Mesendoderm (in vitro differentiated cells): ENCODE measurements around the gene CYB561D2.

Experiments used
- DNase-seq: peaks from one replicate; pipeline ENCODE4 v3.0.0; 2013
- H2AK5ac ChIP-seq: 2 replicates; pipeline ENCODE4 v1.6.1; 2013; ENCODE audit warnings: low read length, inconsistent platforms
- H2BK120ac ChIP-seq: 2 replicates; pipeline ENCODE4 v1.6.1; 2013; ENCODE audit warnings: low read depth, mild to moderate bottlenecking, low read length, moderate library complexity, mixed read lengths
- H2BK15ac ChIP-seq: replicated peaks from 2 replicates; pipeline ENCODE4 v1.6.1; 2013; ENCODE audit warnings: low read depth, mild to moderate bottlenecking, moderate library complexity
- H2BK5ac ChIP-seq: 2 replicates; pipeline ENCODE4 v1.6.1; 2013; ENCODE audit warnings: low read length, inconsistent platforms
- H3K18ac ChIP-seq: 2 replicates; pipeline ENCODE4 v1.6.1; 2013; ENCODE audit warnings: mild to moderate bottlenecking, low read length, mixed read lengths
- H3K23ac ChIP-seq: one replicate; pipeline ENCODE4 v1.6.1; 2013; ENCODE audit warnings: low read length
- H3K27ac ChIP-seq: 2 replicates; pipeline ENCODE4 v1.5.1; 2013; ENCODE audit warnings: low read depth, mild to moderate bottlenecking, inconsistent platforms, low read length, moderate library complexity
- H3K27me3 ChIP-seq: 2 replicates; pipeline ENCODE4 v1.6.1; 2013; ENCODE audit warnings: low read length, control low read depth, mild to moderate bottlenecking, inconsistent platforms; ENCODE audit not compliant: insufficient read depth, poor library complexity
- H3K36me3 ChIP-seq: 2 replicates; pipeline ENCODE4 v1.6.1; 2013; ENCODE audit warnings: low read length, inconsistent platforms; ENCODE audit not compliant: control insufficient read depth, insufficient read depth
- H3K4ac ChIP-seq: one replicate; pipeline ENCODE4 v1.6.1; 2013; ENCODE audit warnings: low read depth, mild to moderate bottlenecking, low read length, moderate library complexity
- H3K4me1 ChIP-seq: 2 replicates; pipeline ENCODE4 v1.6.1; 2013; ENCODE audit warnings: low read depth, low read length, inconsistent platforms; ENCODE audit not compliant: control insufficient read depth
- H3K4me2 ChIP-seq: 2 replicates; pipeline ENCODE4 v1.6.1; 2013; ENCODE audit warnings: low read length
- H3K4me3 ChIP-seq: 2 replicates; pipeline ENCODE4 v1.5.1; 2013; ENCODE audit warnings: mild to moderate bottlenecking, low read length
- H3K56ac ChIP-seq: one replicate; pipeline ENCODE4 v1.6.1; 2013; ENCODE audit warnings: low read length
- H3K79me1 ChIP-seq: 2 replicates; pipeline ENCODE4 v1.6.1; 2013; ENCODE audit warnings: low read length, inconsistent platforms
- H3K79me2 ChIP-seq: 2 replicates; pipeline ENCODE4 v1.6.1; 2013; ENCODE audit warnings: mild to moderate bottlenecking, low read length; ENCODE audit not compliant: control insufficient read depth, insufficient read depth
- H3K9ac ChIP-seq: 2 replicates; pipeline ENCODE4 v1.6.1; 2013; ENCODE audit warnings: low read length, inconsistent platforms
- H4K5ac ChIP-seq: one replicate; pipeline ENCODE4 v1.6.1; 2013; ENCODE audit warnings: low read length
- H4K8ac ChIP-seq: one replicate; pipeline ENCODE4 v1.6.1; 2013; ENCODE audit warnings: low read depth, mild to moderate bottlenecking, control low read depth, low read length, moderate library complexity
- WGBS: extraction: QIAGEN DNeasy Blood & Tissue Kit; methylation state at CpG from one replicate; pipeline ENCODE4 v1.1.7; 2013; ENCODE audit warnings: low lambda C conversion rate, missing lambda C conversion rate; ENCODE audit not compliant: insufficient coverage; ENCODE audit errors: extremely low coverage; 5-methylcytosine and 5-hydroxymethylcytosine counted together

CYB561D2 gene

DNA sequence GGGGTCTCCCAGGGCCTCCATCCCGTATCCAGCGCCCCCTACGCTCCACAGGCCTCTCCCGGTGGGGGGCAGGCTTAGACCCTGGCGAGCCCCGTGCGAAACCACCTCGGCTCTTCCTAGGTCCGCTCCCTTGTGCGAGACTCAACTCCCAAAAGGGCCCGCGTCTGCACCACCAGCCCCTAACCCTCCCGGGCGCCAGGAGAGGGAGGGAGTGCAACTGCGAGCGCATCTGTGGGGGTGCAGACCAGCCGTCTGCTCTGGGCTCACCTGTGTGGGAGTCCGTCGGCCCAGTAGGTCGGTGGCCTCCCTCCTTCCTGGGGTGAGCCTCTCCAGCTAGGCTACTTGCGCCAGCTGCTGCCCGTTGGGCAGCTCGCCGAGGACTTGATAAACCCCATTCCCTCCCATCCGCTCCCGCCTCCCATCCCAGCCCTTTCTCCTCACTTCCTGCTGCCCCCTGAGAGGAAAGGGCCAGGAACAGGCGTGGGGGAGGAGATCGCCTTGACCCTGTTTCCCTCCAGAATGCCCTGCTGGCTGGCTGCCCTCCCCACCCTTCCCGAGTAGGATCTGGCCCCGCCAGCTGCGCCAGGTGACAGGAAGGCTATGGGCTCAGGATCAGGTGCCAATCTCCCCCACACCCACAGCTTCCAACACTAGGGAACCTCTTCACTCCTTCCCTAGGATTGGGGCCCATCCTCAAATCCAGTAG lies 28.1 kb upstream of the CYB561D2 start, which contains the start of gene HYAL2:
HYAL2 (minus strand) TSS at position 360 of the 706 bp plus-strand sequence. CDS start 2,256 bp downstream, outside the sequence.
- peak within 1 kb of the TSS; percentile 83 for H2BK5ac ChIP-seq
- peaks cover 13% of the 10 kb centered on the region for H3K36me3 ChIP-seq
- H3K79me2 ChIP-seq = peaks cover 34% of the 10 kb centered on the region
- H2AK5ac ChIP-seq = peak within 1 kb of the TSS; percentile 92
- H3K9ac ChIP-seq = peak within 1 kb of the TSS; percentile 97
- H2BK120ac ChIP-seq = peak within 1 kb of the TSS; percentile 55
- no peak within 1 kb of the TSS for H4K8ac ChIP-seq
- H3K23ac ChIP-seq = peak within 1 kb of the TSS; percentile 53
- H3K4ac ChIP-seq = peak within 1 kb of the TSS; percentile 70
- H3K79me1 ChIP-seq = peaks cover 27% of the 10 kb centered on the region
- peak within 1 kb of the TSS; percentile 76 for H3K27ac ChIP-seq
- H3K4me1 ChIP-seq = peaks cover 14% of the 10 kb centered on the region
- H3K27me3 ChIP-seq = no peaks in the 10 kb centered on the region
- peak; percentile 61 for DNase-seq
- H2BK15ac ChIP-seq = no peak within 1 kb of the TSS
- WGBS = no CpG with 5 or more reads among the region's 31 CpGs
- H4K5ac ChIP-seq = peak within 1 kb of the TSS; percentile 73
- H3K56ac ChIP-seq = peak within 1 kb of the TSS; percentile 96
- peak within 1 kb of the TSS; percentile 86 for H3K18ac ChIP-seq
- H3K4me2 ChIP-seq = peak within 1 kb of the TSS; percentile 94
- H3K4me3 ChIP-seq = peak within 1 kb of the TSS; percentile 65

- Histone ChIP-seq H3K36me3 (peaks cover 11% of the 10 kb centered on the region), H2BK120ac (no peak overlapping the region), H3K4me2 (no peak overlapping the region), H3K9ac (peak overlapping the region; percentile 97), H3K4ac (no peak overlapping the region), H3K4me3 (no peak overlapping the region), H3K18ac (no peak overlapping the region), H2BK15ac (no peak overlapping the region), H3K27ac (no peak overlapping the region), H3K4me1 (peaks cover 14% of the 10 kb centered on the region), H4K5ac (no peak overlapping the region), H3K79me2 (peaks cover 36% of the 10 kb centered on the region), H3K79me1 (peaks cover 26% of the 10 kb centered on the region), H2AK5ac (no peak overlapping the region), H4K8ac (no peak overlapping the region), H3K27me3 (no peaks in the 10 kb centered on the region), H3K56ac (peak overlapping the region; percentile 96), H2BK5ac (peak overlapping the region; percentile 35), H3K23ac (no peak overlapping the region)
- WGBS = no CpG with 5 or more reads among the region's 4 CpGs
- no peak for DNase-seq
Observed at GRCh38 chr3:50323092-50323600, 27.5 kb upstream of the CYB561D2 start.

DNA sequence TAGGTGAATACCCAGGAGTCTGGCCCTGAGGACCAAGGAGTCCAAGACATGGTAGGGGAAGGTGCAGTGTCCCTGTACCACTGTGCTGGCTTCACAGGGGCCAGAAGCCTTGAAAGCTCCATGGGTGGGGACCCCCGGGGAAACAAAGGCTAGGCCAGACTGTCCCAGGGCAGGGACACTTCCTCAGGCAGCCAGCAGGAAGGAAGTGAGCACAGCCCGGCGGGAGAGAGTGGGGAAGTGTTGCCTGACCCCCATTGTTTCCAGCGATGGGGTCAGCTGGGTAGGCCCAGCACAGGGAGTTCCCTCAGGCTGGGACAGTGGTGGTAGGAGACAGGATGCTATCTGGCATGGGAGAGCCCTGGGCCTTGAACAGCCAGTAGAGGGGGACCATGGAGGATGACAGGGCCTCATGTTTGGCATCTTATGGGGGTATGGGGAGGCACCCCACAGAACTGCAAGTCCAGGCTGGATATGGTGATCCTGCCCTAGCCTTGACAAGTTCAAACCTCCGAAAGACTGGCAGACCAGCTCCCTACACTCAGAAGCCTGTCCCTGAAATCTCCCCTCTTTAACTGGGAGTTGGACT lies 27.0 kb upstream of the CYB561D2 start:
- Histone ChIP-seq H3K4me3 (no peak overlapping the region), H3K4me1 (peaks cover 14% of the 10 kb centered on the region), H3K4me2 (no peak overlapping the region), H2BK5ac (no peak overlapping the region), H3K4ac (no peak overlapping the region), H3K23ac (no peak overlapping the region), H3K18ac (no peak overlapping the region), H4K5ac (no peak overlapping the region), H3K79me2 (peaks cover 32% of the 10 kb centered on the region), H3K56ac (peak overlapping the region; percentile 96), H3K27ac (no peak overlapping the region), H2AK5ac (no peak overlapping the region), H3K27me3 (no peaks in the 10 kb centered on the region), H3K79me1 (peaks cover 23% of the 10 kb centered on the region), H2BK120ac (no peak overlapping the region), H3K36me3 (peaks cover 9% of the 10 kb centered on the region), H4K8ac (no peak overlapping the region), H2BK15ac (no peak overlapping the region), H3K9ac (peak overlapping the region; percentile 3)
- no peak for DNase-seq
- WGBS = no CpG with 5 or more reads among the region's 5 CpGs

- Histone ChIP-seq H2BK15ac (no peak overlapping the region), H3K27me3 (no peaks in the 10 kb centered on the region), H3K4me3 (no peak overlapping the region), H3K36me3 (peaks cover 8% of the 10 kb centered on the region), H3K4me2 (no peak overlapping the region), H2BK120ac (no peak overlapping the region), H4K8ac (no peak overlapping the region), H3K9ac (peak overlapping the region; percentile 2), H2BK5ac (no peak overlapping the region), H3K79me1 (peaks cover 18% of the 10 kb centered on the region), H3K27ac (no peak overlapping the region), H2AK5ac (peak overlapping the region; percentile 20), H3K79me2 (peaks cover 24% of the 10 kb centered on the region), H4K5ac (no peak overlapping the region), H3K4me1 (peaks cover 14% of the 10 kb centered on the region), H3K4ac (no peak overlapping the region), H3K23ac (no peak overlapping the region), H3K18ac (no peak overlapping the region), H3K56ac (peak overlapping the region; percentile 35)
- no CpG with 5 or more reads among the region's 4 CpGs for WGBS
- DNase-seq = peak; percentile 93
Observed at GRCh38 chr3:50324351-50325112, 26.1 kb upstream of the CYB561D2 start.

DNA sequence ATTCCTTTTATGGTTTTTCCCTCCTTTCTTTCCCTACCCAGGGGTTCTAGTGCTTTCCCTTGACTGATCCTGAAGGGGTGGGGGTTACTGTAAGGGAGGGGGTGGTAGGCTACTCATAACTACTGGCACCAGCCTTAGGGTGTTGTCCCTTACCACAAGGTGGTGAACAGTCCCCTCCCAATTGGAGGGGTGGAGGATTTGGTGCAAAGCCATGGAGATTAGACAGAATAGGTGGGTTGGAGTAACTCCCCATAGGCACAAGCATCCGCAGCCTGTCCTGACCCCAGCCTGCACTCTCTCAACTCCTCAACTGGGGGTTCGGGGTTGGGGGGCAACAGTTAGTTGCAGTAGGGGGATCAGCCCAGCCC lies 25.6 kb upstream of the CYB561D2 start:
- no peak overlapping the region for H3K27ac ChIP-seq
- no peaks in the 10 kb centered on the region for H3K27me3 ChIP-seq
- no peak overlapping the region for H3K9ac ChIP-seq
- H2BK15ac ChIP-seq = no peak overlapping the region
- no peak overlapping the region for H2AK5ac ChIP-seq
- H3K79me1 ChIP-seq = peaks cover 12% of the 10 kb centered on the region
- no peak overlapping the region for H3K4ac ChIP-seq
- peaks cover 11% of the 10 kb centered on the region for H3K4me1 ChIP-seq
- no peak overlapping the region for H4K5ac ChIP-seq
- H3K18ac ChIP-seq = no peak overlapping the region
- no peak overlapping the region for H3K4me3 ChIP-seq
- no peak overlapping the region for H2BK5ac ChIP-seq
- no CpG with 5 or more reads among the region's 2 CpGs for WGBS
- no peak overlapping the region for H4K8ac ChIP-seq
- no peak overlapping the region for H3K23ac ChIP-seq
- no peak overlapping the region for H2BK120ac ChIP-seq
- peaks cover 6% of the 10 kb centered on the region for H3K36me3 ChIP-seq
- no peak overlapping the region for H3K56ac ChIP-seq
- peaks cover 19% of the 10 kb centered on the region for H3K79me2 ChIP-seq
- no peak for DNase-seq
- no peak overlapping the region for H3K4me2 ChIP-seq
